ENCODE measurements around the gene LMNA. TPM values are rescaled to one million over a fixed set of nuclear protein-coding genes. Genes with fewer than 3 reads are reported as not detected.

LMNA gene
- total RNA-seq, 1 donor from 2014 or later, result 20.5 TPM

- peaks cover 39% of the 10 kb centered on the region for H3K4me1 Mint-ChIP-seq
- H3K4me3 ChIP-seq, result no peak within 1 kb of the TSS
- peaks cover 19% of the 10 kb centered on the region for H3K4me1 ChIP-seq
Observed at GRCh38 chr1:156153362-156153761, 38.9 kb downstream of the LMNA start, which contains the start of gene SEMA4A. Gene SEMA4A (plus strand): TSS chr1:156153585. CDS start chr1:156154579, 994 bp downstream.

GRCh38 chr1:156154317-156154749, 39.8 kb downstream of the LMNA start:
- peaks cover 6% of the 10 kb centered on the region for H3K27me3 ChIP-seq
- H3K4me2 ChIP-seq, result no peak overlapping the region
- no peaks in the 10 kb centered on the region for H3K9me3 Mint-ChIP-seq
- H3K9ac ChIP-seq, result no peak overlapping the region
- H3K4me3 Mint-ChIP-seq, result no peak overlapping the region
- H2AFZ ChIP-seq (replicated peaks), result no peak overlapping the region
- no peaks in the 10 kb centered on the region for H4K20me1 ChIP-seq (ENCODE audit: low read depth)
- peaks cover 21% of the 10 kb centered on the region for H3K27me3 Mint-ChIP-seq (ENCODE audit: insufficient read depth, low read depth)
- no peak for TF ChIP-seq CTCF (IDR thresholded peaks at IDR 0.05)
- TF ChIP-seq EZH2phosphoT487 (IDR thresholded peaks at IDR 0.05), result no peak
- no peak for TF ChIP-seq EZH2 (IDR thresholded peaks at IDR 0.05)
- DNase-seq (ENCODE audit: low spot score), result no peak
- H3K36me3 ChIP-seq, result no peaks in the 10 kb centered on the region
- H3F3A ChIP-seq (ENCODE audit: low read depth), result peaks cover 8% of the 10 kb centered on the region
- peaks cover 43% of the 10 kb centered on the region for H3K4me1 Mint-ChIP-seq
- H3K79me2 ChIP-seq (ENCODE audit: low read depth), result no peaks in the 10 kb centered on the region
- H3K27ac ChIP-seq, result no peak overlapping the region
- peaks cover 18% of the 10 kb centered on the region for H3K4me1 ChIP-seq
- H3K27ac Mint-ChIP-seq, result no peak overlapping the region
- H3K4me3 ChIP-seq, result no peak overlapping the region
- no peaks in the 10 kb centered on the region for H3K36me3 Mint-ChIP-seq
- H3K9me3 ChIP-seq (ENCODE audit: low read depth), result no peaks in the 10 kb centered on the region

More at GRCh38 chr1:156153362-156153761, 38.9 kb downstream of the LMNA start, which contains the start of gene SEMA4A:
- Histone ChIP-seq H3K9ac (no peak within 1 kb of the TSS), H3K79me2 (ENCODE audit: low read depth) (no peaks in the 10 kb centered on the region), H3K9me3 (ENCODE audit: low read depth) (no peaks in the 10 kb centered on the region), H3K36me3 (no peaks in the 10 kb centered on the region), H3K27ac (no peak within 1 kb of the TSS), H3F3A (ENCODE audit: low read depth) (peaks cover 13% of the 10 kb centered on the region), H3K4me2 (no peak within 1 kb of the TSS), H3K27me3 (peaks cover 6% of the 10 kb centered on the region), H2AFZ (replicated peaks) (no peak within 1 kb of the TSS), H4K20me1 (ENCODE audit: low read depth) (no peaks in the 10 kb centered on the region)
- Mint-ChIP-seq H3K27me3 (ENCODE audit: insufficient read depth, low read depth) (peaks cover 19% of the 10 kb centered on the region), H3K9me3 (no peaks in the 10 kb centered on the region), H3K4me3 (no peak within 1 kb of the TSS), H3K27ac (peak within 1 kb of the TSS; percentile 53), H3K36me3 (no peaks in the 10 kb centered on the region)
- no peak for DNase-seq (ENCODE audit: low spot score)
- TF ChIP-seq CTCF (IDR thresholded peaks at IDR 0.05), result no peak
- TF ChIP-seq EZH2 (IDR thresholded peaks at IDR 0.05), result no peak
- no peak for TF ChIP-seq EZH2phosphoT487 (IDR thresholded peaks at IDR 0.05)

- no peak overlapping the region for H2AFZ ChIP-seq (replicated peaks)
Observed at GRCh38 chr1:156155756-156156510, 41.4 kb downstream of the LMNA start.

More at GRCh38 chr1:156155756-156156510, 41.4 kb downstream of the LMNA start:
- Mint-ChIP-seq H3K36me3 (no peaks in the 10 kb centered on the region), H3K4me1 (peaks cover 38% of the 10 kb centered on the region), H3K27ac (peak overlapping the region; percentile 12), H3K9me3 (no peaks in the 10 kb centered on the region), H3K4me3 (no peak overlapping the region), H3K27me3 (ENCODE audit: insufficient read depth, low read depth) (peaks cover 16% of the 10 kb centered on the region)
- H3K9ac ChIP-seq, result no peak overlapping the region
- peaks cover 10% of the 10 kb centered on the region for H3K27me3 ChIP-seq
- no peak overlapping the region for H3K4me2 ChIP-seq
- no peaks in the 10 kb centered on the region for H3K79me2 ChIP-seq (ENCODE audit: low read depth)
- no peaks in the 10 kb centered on the region for H3K36me3 ChIP-seq
- no peaks in the 10 kb centered on the region for H3K9me3 ChIP-seq (ENCODE audit: low read depth)
- H3F3A ChIP-seq (ENCODE audit: low read depth), result peaks cover 8% of the 10 kb centered on the region
- H3K27ac ChIP-seq, result no peak overlapping the region
- no peaks in the 10 kb centered on the region for H4K20me1 ChIP-seq (ENCODE audit: low read depth)
- TF ChIP-seq EZH2 (IDR thresholded peaks at IDR 0.05) (no peak), EZH2phosphoT487 (IDR thresholded peaks at IDR 0.05) (no peak), CTCF (IDR thresholded peaks at IDR 0.05) (no peak)
- H3K4me3 ChIP-seq, result no peak overlapping the region
- H3K4me1 ChIP-seq, result peaks cover 2% of the 10 kb centered on the region
- DNase-seq (ENCODE audit: low spot score), result no peak
